Mesenchymal stem cell (in vitro differentiated cells and primary cell): ENCODE data around the gene TRAIP.

ENCODE experiments used
- DNase-seq: peaks from one replicate; pipeline ENCODE4 v3.0.0-alpha.2; 2013
- H2AFZ ChIP-seq: one replicate; pipeline ENCODE4 v1.6.1; 2013; ENCODE audit warnings: low read depth, mild to moderate bottlenecking, control low read depth, inconsistent platforms, low read length, moderate library complexity
- H2AK5ac ChIP-seq: 2 replicates; pipeline ENCODE4 v1.6.1; 2013; ENCODE audit warnings: low read length, moderate library complexity, mild to moderate bottlenecking, inconsistent platforms; ENCODE audit not compliant: severe bottlenecking
- H2BK120ac ChIP-seq: one replicate; pipeline ENCODE4 v1.6.1; 2013; ENCODE audit warnings: low read depth, mild to moderate bottlenecking, inconsistent platforms, low read length, moderate library complexity
- H2BK12ac ChIP-seq, 2 experiments: one replicate each; pipeline ENCODE4 v1.6.1; 2013; ENCODE audit warnings: inconsistent platforms in 2 of 2, low read length in 2 of 2, mild to moderate bottlenecking in 2 of 2, moderate library complexity in 2 of 2, control low read depth in 1 of 2
- H2BK15ac ChIP-seq: one replicate; pipeline ENCODE4 v1.6.1; 2013; ENCODE audit warnings: mild to moderate bottlenecking, low read depth, inconsistent platforms; ENCODE audit not compliant: poor library complexity, severe bottlenecking
- H2BK5ac ChIP-seq: 2 replicates; pipeline ENCODE4 v1.6.1; 2013; ENCODE audit warnings: low read depth, mild to moderate bottlenecking, low read length, control low read depth, inconsistent platforms; ENCODE audit not compliant: poor library complexity, severe bottlenecking
- H3K14ac ChIP-seq, 2 experiments: one replicate each; pipeline ENCODE4 v1.6.1; 2013; ENCODE audit warnings: inconsistent platforms in 2 of 2, low read length in 2 of 2, control low read depth in 1 of 2, mild to moderate bottlenecking in 1 of 2, moderate library complexity in 1 of 2
- H3K18ac ChIP-seq, 2 experiments: one replicate each; pipeline ENCODE4 v1.6.1; 2013; ENCODE audit warnings: inconsistent platforms in 2 of 2, low read length in 2 of 2, control low read depth in 1 of 2, low read depth in 1 of 2, mild to moderate bottlenecking in 1 of 2
- H3K23ac ChIP-seq, 2 experiments: one replicate each; pipeline ENCODE4 v1.6.1; 2013; ENCODE audit warnings: inconsistent platforms in 2 of 2, low read length in 2 of 2, mild to moderate bottlenecking in 2 of 2, moderate library complexity in 2 of 2, control low read depth in 1 of 2
- H3K27ac ChIP-seq: 2 replicates; pipeline ENCODE4 v1.5.1; 2013; ENCODE audit warnings: mild to moderate bottlenecking, moderate library complexity, low read length, control low read depth, inconsistent platforms; ENCODE audit not compliant: poor library complexity, severe bottlenecking
- H3K27me3 ChIP-seq, 2 experiments: 2 replicates each; pipeline versions ENCODE4 v1.6.1 to v1.7.0; 2013; ENCODE audit warnings: low read length in 2 of 2, mild to moderate bottlenecking in 2 of 2, moderate library complexity in 2 of 2, control low read depth in 1 of 2, inconsistent platforms in 1 of 2; ENCODE audit not compliant: control insufficient read depth in 1 of 2, insufficient read depth in 1 of 2
- H3K36me3 ChIP-seq, 2 experiments: 2 replicates each; pipeline versions ENCODE4 v1.6.1 to v1.7.0; 2013; ENCODE audit warnings: low read length in 2 of 2, control low read depth in 1 of 2, inconsistent platforms in 1 of 2, low read depth in 1 of 2, mild to moderate bottlenecking in 1 of 2; ENCODE audit not compliant: insufficient read depth in 2 of 2, control insufficient read depth in 1 of 2
- H3K4ac ChIP-seq, 2 experiments: one replicate each; pipeline ENCODE4 v1.6.1; 2013; ENCODE audit warnings: inconsistent platforms in 2 of 2, low read length in 2 of 2, mild to moderate bottlenecking in 2 of 2, moderate library complexity in 2 of 2, control low read depth in 1 of 2, low read depth in 1 of 2
- H3K4me1 ChIP-seq: 2 replicates; pipeline ENCODE4 v1.6.1; 2013; ENCODE audit warnings: low read depth, low read length, control low read depth; ENCODE audit not compliant: control insufficient read depth, insufficient read depth
- H3K4me2 ChIP-seq: 2 replicates; pipeline ENCODE4 v1.6.1; 2013; ENCODE audit warnings: low read length, mild to moderate bottlenecking, inconsistent platforms; ENCODE audit not compliant: poor library complexity, severe bottlenecking
- H3K4me3 ChIP-seq, 2 experiments: 2 replicates each; pipeline versions ENCODE4 v1.5.1 to v1.7.0; 2013; ENCODE audit warnings: low read length in 2 of 2, mild to moderate bottlenecking in 2 of 2, control low read depth in 1 of 2, low read depth in 1 of 2; ENCODE audit not compliant: insufficient read depth in 1 of 2
- H3K79me1 ChIP-seq: replicated peaks from 2 replicates; pipeline ENCODE4 v1.6.1; 2013; ENCODE audit warnings: mild to moderate bottlenecking, control low read depth, low read length, inconsistent platforms; ENCODE audit not compliant: poor library complexity, severe bottlenecking
- H3K9ac ChIP-seq: 2 replicates; pipeline ENCODE4 v1.7.0; 2013; ENCODE audit warnings: mild to moderate bottlenecking, low read length, moderate library complexity
- H3K9me3 ChIP-seq: 2 replicates; pipeline ENCODE4 v1.7.0; 2013; ENCODE audit warnings: mild to moderate bottlenecking, low read length; ENCODE audit not compliant: control insufficient read depth
- H4K8ac ChIP-seq: one replicate; pipeline ENCODE4 v1.6.1; 2013; ENCODE audit warnings: inconsistent platforms, mild to moderate bottlenecking, low read length, moderate library complexity
- H4K91ac ChIP-seq: one replicate; pipeline ENCODE4 v1.6.1; 2013; ENCODE audit warnings: mild to moderate bottlenecking, low read length, inconsistent platforms
- WGBS: methylation state at CpG from one replicate; pipeline ENCODE4 v1.1.7; 2013; ENCODE audit warnings: mixed read lengths; 5-methylcytosine and 5-hydroxymethylcytosine counted together

Gene TRAIP

GRCh38 chr3:49794431-49794830 lies 61.9 kb downstream of the TRAIP start:
- no peak overlapping the region for H3K9ac ChIP-seq
- no peak overlapping the region for H3K4ac ChIP-seq
- no peak overlapping the region for H4K8ac ChIP-seq
- no peak overlapping the region for H2BK12ac ChIP-seq
- no peaks in the 10 kb centered on the region for H3K36me3 ChIP-seq
- no peaks in the 10 kb centered on the region for H3K27me3 ChIP-seq
- H2AFZ ChIP-seq: no peak overlapping the region
- H2BK5ac ChIP-seq: no peak overlapping the region
- H3K4me3 ChIP-seq: no peak overlapping the region
- H2AK5ac ChIP-seq: no peak overlapping the region
- H3K23ac ChIP-seq: no peak overlapping the region
- whole genome bisulfite sequencing: 94% methylated on average over 4 of the region's 4 CpGs
- no peak overlapping the region for H3K27ac ChIP-seq
- peak overlapping the region; percentile 37 for H4K91ac ChIP-seq
- no peak overlapping the region for H2BK15ac ChIP-seq
- no peak overlapping the region for H2BK120ac ChIP-seq
- no peak overlapping the region for H3K14ac ChIP-seq
- DNase-seq: no peak
- no peaks in the 10 kb centered on the region for H3K79me1 ChIP-seq
- H3K9me3 ChIP-seq: no peaks in the 10 kb centered on the region
- H3K18ac ChIP-seq: no peak overlapping the region
- no peak overlapping the region for H3K4me2 ChIP-seq
- H3K4me1 ChIP-seq: peaks cover 1% of the 10 kb centered on the region

GRCh38 chr3:49793486-49794085 lies 62.8 kb downstream of the TRAIP start:
- H3K23ac ChIP-seq: no peak overlapping the region
- H3K9me3 ChIP-seq: no peaks in the 10 kb centered on the region
- WGBS: 90% methylated on average over 13 of the region's 13 CpGs
- H3K4me1 ChIP-seq: no peaks in the 10 kb centered on the region
- no peak overlapping the region for H3K4me2 ChIP-seq
- H3K36me3 ChIP-seq: no peaks in the 10 kb centered on the region
- H3K27me3 ChIP-seq: no peaks in the 10 kb centered on the region
- no peak overlapping the region for H3K9ac ChIP-seq
- H3K79me1 ChIP-seq: no peaks in the 10 kb centered on the region
- no peak overlapping the region for H3K14ac ChIP-seq
- no peak overlapping the region for H2AFZ ChIP-seq
- no peak overlapping the region for H2BK12ac ChIP-seq
- H2BK120ac ChIP-seq: no peak overlapping the region
- no peak overlapping the region for H2BK15ac ChIP-seq
- no peak overlapping the region for H3K27ac ChIP-seq
- DNase-seq: no peak
- no peak overlapping the region for H2BK5ac ChIP-seq
- no peak overlapping the region for H2AK5ac ChIP-seq
- H4K91ac ChIP-seq: no peak overlapping the region
- H3K4me3 ChIP-seq: no peak overlapping the region
- no peak overlapping the region for H3K4ac ChIP-seq
- H4K8ac ChIP-seq: no peak overlapping the region
- H3K18ac ChIP-seq: no peak overlapping the region

- no peak overlapping the region for H3K4me2 ChIP-seq
- WGBS: 95% methylated on average over 10 of the region's 10 CpGs
- no peak overlapping the region for H2BK12ac ChIP-seq
- H3K23ac ChIP-seq: no peak overlapping the region
- H3K79me1 ChIP-seq: no peaks in the 10 kb centered on the region
- H3K27ac ChIP-seq: no peak overlapping the region
- no peak overlapping the region for H2AFZ ChIP-seq
- H3K9me3 ChIP-seq: no peaks in the 10 kb centered on the region
- no peaks in the 10 kb centered on the region for H3K4me1 ChIP-seq
- DNase-seq: no peak
- H2BK120ac ChIP-seq: no peak overlapping the region
- H3K18ac ChIP-seq: no peak overlapping the region
- no peak overlapping the region for H3K9ac ChIP-seq
- no peak overlapping the region for H2BK5ac ChIP-seq
- H2BK15ac ChIP-seq: no peak overlapping the region
- H4K91ac ChIP-seq: no peak overlapping the region
- no peaks in the 10 kb centered on the region for H3K27me3 ChIP-seq
- H2AK5ac ChIP-seq: no peak overlapping the region
- H3K14ac ChIP-seq: no peak overlapping the region
- H4K8ac ChIP-seq: no peak overlapping the region
- no peak overlapping the region for H3K4ac ChIP-seq
- no peak overlapping the region for H3K4me3 ChIP-seq
- H3K36me3 ChIP-seq: no peaks in the 10 kb centered on the region
Measured at GRCh38 chr3:49792371-49793150, 63.8 kb downstream of the TRAIP start.

GRCh38 chr3:49791571-49791970 lies 64.8 kb downstream of the TRAIP start:
- Histone ChIP-seq H3K27me3 (no peaks in the 10 kb centered on the region), H2AFZ (no peak overlapping the region), H2BK12ac (no peak overlapping the region), H3K4me1 (peaks cover 6% of the 10 kb centered on the region), H2BK5ac (no peak overlapping the region), H3K79me1 (peaks cover 4% of the 10 kb centered on the region), H3K23ac (no peak overlapping the region), H3K4me2 (no peak overlapping the region), H3K9ac (no peak overlapping the region), H4K91ac (no peak overlapping the region), H3K4ac (no peak overlapping the region), H4K8ac (no peak overlapping the region), H2AK5ac (no peak overlapping the region), H3K27ac (no peak overlapping the region), H2BK120ac (no peak overlapping the region), H2BK15ac (no peak overlapping the region), H3K9me3 (no peaks in the 10 kb centered on the region), H3K4me3 (no peak overlapping the region), H3K36me3 (no peaks in the 10 kb centered on the region), H3K14ac (no peak overlapping the region), H3K18ac (no peak overlapping the region)
- 95% methylated on average over 4 of the region's 4 CpGs for WGBS
- DNase-seq: no peak
